ENCODE results near the gene PRKAG3. TPM values are rescaled to one million over a fixed set of nuclear protein-coding genes. Genes with fewer than 3 reads are reported as not detected.

PRKAG3 gene
- polyA plus RNA-seq, 1 of the 3 experiments (the other 2 are of a cell fraction), result not detected

DNA sequence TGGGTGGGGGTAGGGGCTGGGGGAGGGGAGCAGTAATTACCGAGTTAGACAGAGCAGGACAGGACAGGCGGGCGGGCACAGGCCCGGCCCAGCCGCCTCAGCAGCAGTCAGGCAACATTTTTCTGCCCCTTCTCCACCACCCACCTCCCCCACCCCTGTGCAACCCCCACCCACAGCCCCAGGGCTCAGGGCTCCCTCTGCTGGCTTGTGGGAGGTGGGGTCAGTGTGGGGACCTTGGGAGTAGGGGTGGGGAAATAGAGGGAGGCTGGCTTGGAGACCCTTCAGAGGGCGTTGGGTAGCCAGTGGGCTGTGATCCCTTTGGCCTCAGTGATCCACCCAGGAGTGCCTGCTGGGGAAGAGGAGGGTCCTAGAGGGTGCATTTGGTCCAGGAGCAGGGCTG, 34.4 kb upstream of the PRKAG3 start:
- WGBS (ENCODE audit: low lambda C conversion rate), result 24% methylated on average over 2 of the region's 6 CpGs
- Histone ChIP-seq H3F3A (replicated peaks; ENCODE audit: insufficient read depth) (no peaks in the 10 kb centered on the region), H3K36me3 (replicated peaks in 1 of 2; ENCODE audit: control insufficient read depth in 1 of 2, insufficient read depth in 2 of 2, low read length in 1 of 2) (no peaks in the 10 kb centered on the region), H2AFZ (ENCODE audit: low read depth) (no peak overlapping the region), H3K4me3 (ENCODE audit: low read depth in 2 of 2, low read length in 1 of 2) (no peak overlapping the region), H3K4me1 (ENCODE audit: control insufficient read depth in 1 of 2, insufficient read depth in 2 of 2, low read depth in 1 of 2, low read length in 1 of 2) (peaks cover 0 to 33% of the 10 kb centered on the region in 2 experiments; a peak in 1 of 4 replicates), H3K79me2 (ENCODE audit: insufficient read depth) (no peaks in the 10 kb centered on the region), H3K9ac (no peak overlapping the region), H3K27ac (ENCODE audit: low read depth in 2 of 2, low read length in 1 of 2) (no peak overlapping the region), H3K9me2 (no peaks in the 10 kb centered on the region), H4K20me1 (ENCODE audit: insufficient read depth) (no peaks in the 10 kb centered on the region), H3K9me3 (no peaks in the 10 kb centered on the region), H3K4me2 (no peak overlapping the region), H3K27me3 (ENCODE audit: insufficient read depth) (peaks cover 31% of the 10 kb centered on the region; the same call in 1 of the 2 replicates)
- POLR2A ChIA-PET, result no interaction called here
- no peak for DNase-seq
- TF ChIP-seq GABPA (IDR thresholded peaks at IDR 0.05; ENCODE audit: low read depth) (no peak), TEAD4 (IDR thresholded peaks at IDR 0.05; ENCODE audit: borderline replicate concordance, insufficient read depth) (no peak), MXI1 (IDR thresholded peaks at IDR 0.05; ENCODE audit: low read depth, low read length) (no peak), FOXJ3 (CRISPR knock-in tag; IDR thresholded peaks at IDR 0.05) (no peak), NFIC (IDR thresholded peaks at IDR 0.05; ENCODE audit: borderline replicate concordance) (no peak), TCF12 (IDR thresholded peaks at IDR 0.05) (no peak), MEF2A (IDR thresholded peaks at IDR 0.05; ENCODE audit: borderline replicate concordance, low read depth) (no peak), TAF1 (IDR thresholded peaks at IDR 0.05; ENCODE audit: borderline replicate concordance, low read depth, low read length) (no peak), RFX5 (IDR thresholded peaks at IDR 0.05; ENCODE audit: low read length) (no peak), POLR2AphosphoS5 (IDR thresholded peaks at IDR 0.05; ENCODE audit: low read depth, low read length) (no peak), YY1 (IDR thresholded peaks at IDR 0.05; ENCODE audit: low read depth) (no peak)
- TF ChIP-seq, protein P1, sequence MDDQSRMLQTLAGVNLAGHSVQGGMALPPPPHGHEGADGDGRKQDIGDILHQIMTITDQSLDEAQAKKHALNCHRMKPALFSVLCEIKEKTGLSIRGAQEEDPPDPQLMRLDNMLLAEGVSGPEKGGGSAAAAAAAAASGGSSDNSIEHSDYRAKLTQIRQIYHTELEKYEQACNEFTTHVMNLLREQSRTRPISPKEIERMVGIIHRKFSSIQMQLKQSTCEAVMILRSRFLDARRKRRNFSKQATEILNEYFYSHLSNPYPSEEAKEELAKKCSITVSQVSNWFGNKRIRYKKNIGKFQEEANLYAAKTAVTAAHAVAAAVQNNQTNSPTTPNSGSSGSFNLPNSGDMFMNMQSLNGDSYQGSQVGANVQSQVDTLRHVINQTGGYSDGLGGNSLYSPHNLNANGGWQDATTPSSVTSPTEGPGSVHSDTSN (IDR thresholded peaks at IDR 0.05), result no peak
- TF ChIP-seq, protein P2, sequence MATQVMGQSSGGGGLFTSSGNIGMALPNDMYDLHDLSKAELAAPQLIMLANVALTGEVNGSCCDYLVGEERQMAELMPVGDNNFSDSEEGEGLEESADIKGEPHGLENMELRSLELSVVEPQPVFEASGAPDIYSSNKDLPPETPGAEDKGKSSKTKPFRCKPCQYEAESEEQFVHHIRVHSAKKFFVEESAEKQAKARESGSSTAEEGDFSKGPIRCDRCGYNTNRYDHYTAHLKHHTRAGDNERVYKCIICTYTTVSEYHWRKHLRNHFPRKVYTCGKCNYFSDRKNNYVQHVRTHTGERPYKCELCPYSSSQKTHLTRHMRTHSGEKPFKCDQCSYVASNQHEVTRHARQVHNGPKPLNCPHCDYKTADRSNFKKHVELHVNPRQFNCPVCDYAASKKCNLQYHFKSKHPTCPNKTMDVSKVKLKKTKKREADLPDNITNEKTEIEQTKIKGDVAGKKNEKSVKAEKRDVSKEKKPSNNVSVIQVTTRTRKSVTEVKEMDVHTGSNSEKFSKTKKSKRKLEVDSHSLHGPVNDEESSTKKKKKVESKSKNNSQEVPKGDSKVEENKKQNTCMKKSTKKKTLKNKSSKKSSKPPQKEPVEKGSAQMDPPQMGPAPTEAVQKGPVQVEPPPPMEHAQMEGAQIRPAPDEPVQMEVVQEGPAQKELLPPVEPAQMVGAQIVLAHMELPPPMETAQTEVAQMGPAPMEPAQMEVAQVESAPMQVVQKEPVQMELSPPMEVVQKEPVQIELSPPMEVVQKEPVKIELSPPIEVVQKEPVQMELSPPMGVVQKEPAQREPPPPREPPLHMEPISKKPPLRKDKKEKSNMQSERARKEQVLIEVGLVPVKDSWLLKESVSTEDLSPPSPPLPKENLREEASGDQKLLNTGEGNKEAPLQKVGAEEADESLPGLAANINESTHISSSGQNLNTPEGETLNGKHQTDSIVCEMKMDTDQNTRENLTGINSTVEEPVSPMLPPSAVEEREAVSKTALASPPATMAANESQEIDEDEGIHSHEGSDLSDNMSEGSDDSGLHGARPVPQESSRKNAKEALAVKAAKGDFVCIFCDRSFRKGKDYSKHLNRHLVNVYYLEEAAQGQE (IDR thresholded peaks at IDR 0.05; ENCODE audit: low read depth, low read length), result no peak
- TF ChIP-seq, protein P3, sequence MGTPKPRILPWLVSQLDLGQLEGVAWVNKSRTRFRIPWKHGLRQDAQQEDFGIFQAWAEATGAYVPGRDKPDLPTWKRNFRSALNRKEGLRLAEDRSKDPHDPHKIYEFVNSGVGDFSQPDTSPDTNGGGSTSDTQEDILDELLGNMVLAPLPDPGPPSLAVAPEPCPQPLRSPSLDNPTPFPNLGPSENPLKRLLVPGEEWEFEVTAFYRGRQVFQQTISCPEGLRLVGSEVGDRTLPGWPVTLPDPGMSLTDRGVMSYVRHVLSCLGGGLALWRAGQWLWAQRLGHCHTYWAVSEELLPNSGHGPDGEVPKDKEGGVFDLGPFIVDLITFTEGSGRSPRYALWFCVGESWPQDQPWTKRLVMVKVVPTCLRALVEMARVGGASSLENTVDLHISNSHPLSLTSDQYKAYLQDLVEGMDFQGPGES (IDR thresholded peaks at IDR 0.05; ENCODE audit: low read depth, low read length), result no peak
- CTCF ChIA-PET, result interaction anchor here (8.5 to 16.1 kb wide), 2 partner anchors 11 to 32 kb away, joined by 77 to 249 read pairs; partner anchors contain the start of gene WNT10A

Measured in SK-N-SH (cell line).